ENCODE results near the gene MAVS. TPM values are rescaled to one million over a fixed set of nuclear protein-coding genes. Genes with fewer than 3 reads are reported as not detected.

Gene MAVS
- total and polyA plus RNA-seq, 2 donors (not counting 3 experiments of a cell fraction or from before 2014, with no cell fraction given): 18.8 to 40.7 TPM

DNA sequence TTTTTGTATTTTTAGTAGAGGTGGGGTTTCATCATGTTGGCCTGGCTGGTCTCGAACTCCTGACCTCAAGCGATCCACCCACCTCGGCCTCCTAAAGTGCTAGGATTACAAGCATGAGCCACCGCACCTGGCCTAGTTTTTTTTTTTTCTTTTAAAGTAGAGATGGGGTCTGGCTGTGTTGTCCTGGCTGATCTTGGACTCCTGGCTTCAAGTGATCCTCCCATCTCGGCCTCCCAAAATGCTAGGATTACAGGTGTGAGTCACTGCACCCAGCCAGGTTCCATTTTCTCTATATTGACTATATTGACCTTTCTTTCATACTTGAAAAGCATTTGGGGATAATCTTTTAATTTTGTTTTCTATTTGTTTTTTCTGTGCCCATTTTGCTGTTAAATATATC lies 55.8 kb downstream of the MAVS start:
- Histone ChIP-seq H3K27ac (ENCODE audit: insufficient read depth, low read depth, low read length) (no peak overlapping the region), H3K4me3 (replicated peaks in 1 of 3; ENCODE audit: insufficient read depth in 1 of 3, low read depth in 1 of 3, low read length in 3 of 3) (no peak overlapping the region), H3K27me3 (ENCODE audit: control insufficient read depth in 2 of 2, insufficient read depth in 2 of 2, low read length in 2 of 2) (no peaks in the 10 kb centered on the region), H2AFZ (ENCODE audit: low read depth, low read length) (no peak overlapping the region), H3K36me3 (ENCODE audit: control insufficient read depth in 2 of 2, extremely low read depth in 1 of 2, insufficient read depth in 2 of 2, low read length in 2 of 2) (no peaks in the 10 kb centered on the region), H3K4me1 (ENCODE audit: control insufficient read depth, extremely low read depth, insufficient read depth, low read length) (peaks cover 21% of the 10 kb centered on the region), H3K4me2 (ENCODE audit: insufficient read depth, low read length) (no peak overlapping the region), H4K20me1 (replicated peaks; ENCODE audit: control insufficient read depth, extremely low read depth, insufficient read depth, low read length) (peaks cover 19% of the 10 kb centered on the region), H3K9ac (replicated peaks; ENCODE audit: extremely low read depth, insufficient read depth, low read length) (no peak overlapping the region), H3K9me1 (replicated peaks; ENCODE audit: control insufficient read depth, extremely low read depth, insufficient read depth, low read length) (peaks cover 2% of the 10 kb centered on the region), H3K9me3 (replicated peaks; ENCODE audit: control insufficient read depth, insufficient read depth, low read length) (no peaks in the 10 kb centered on the region), H3K79me2 (ENCODE audit: control insufficient read depth, insufficient read depth, low read length) (peaks cover 99% of the 10 kb centered on the region)
- dilution Hi-C loops (cut with MboI; ENCODE audit: extremely low pct_ligation_motif_present, low sequenced_read_pairs) (no loop called here), intact Hi-C loops (cut with micrococcal nuclease) (no loop called here)
- ChIA-PET POLR2A (no interaction called here), CTCF (interaction anchor here (1.0 to 1.1 kb wide), 2 partner anchors 11 to 33 kb away, joined by 3 read pairs; no protein-coding TSS in a partner anchor)
- no TSS peak for BruUV-seq (replicated peaks)
- FAIRE-seq: no peak
- no peak for DNase-seq (ENCODE audit: low read depth, low spot score)
- TF ChIP-seq POLR2A (IDR thresholded peaks at IDR 0.05; ENCODE audit: low read depth, low read length): no peak
- TF ChIP-seq JUN (IDR thresholded peaks at IDR 0.05; ENCODE audit: borderline replicate concordance, insufficient read depth, insufficient read length, low read depth): no peak
- no peak for TF ChIP-seq EZH2 (IDR thresholded peaks at IDR 0.05; ENCODE audit: borderline replicate concordance, low read depth, low read length, severe bottlenecking)
- TF ChIP-seq GATA2 (IDR thresholded peaks at IDR 0.05; ENCODE audit: insufficient read depth, insufficient read length, low read depth, low read length): no peak
- TF ChIP-seq, protein P1, sequence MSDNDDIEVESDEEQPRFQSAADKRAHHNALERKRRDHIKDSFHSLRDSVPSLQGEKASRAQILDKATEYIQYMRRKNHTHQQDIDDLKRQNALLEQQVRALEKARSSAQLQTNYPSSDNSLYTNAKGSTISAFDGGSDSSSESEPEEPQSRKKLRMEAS (IDR thresholded peaks at IDR 0.05; ENCODE audit: insufficient read depth, insufficient read length): no peak
- TF ChIP-seq, protein P2, sequence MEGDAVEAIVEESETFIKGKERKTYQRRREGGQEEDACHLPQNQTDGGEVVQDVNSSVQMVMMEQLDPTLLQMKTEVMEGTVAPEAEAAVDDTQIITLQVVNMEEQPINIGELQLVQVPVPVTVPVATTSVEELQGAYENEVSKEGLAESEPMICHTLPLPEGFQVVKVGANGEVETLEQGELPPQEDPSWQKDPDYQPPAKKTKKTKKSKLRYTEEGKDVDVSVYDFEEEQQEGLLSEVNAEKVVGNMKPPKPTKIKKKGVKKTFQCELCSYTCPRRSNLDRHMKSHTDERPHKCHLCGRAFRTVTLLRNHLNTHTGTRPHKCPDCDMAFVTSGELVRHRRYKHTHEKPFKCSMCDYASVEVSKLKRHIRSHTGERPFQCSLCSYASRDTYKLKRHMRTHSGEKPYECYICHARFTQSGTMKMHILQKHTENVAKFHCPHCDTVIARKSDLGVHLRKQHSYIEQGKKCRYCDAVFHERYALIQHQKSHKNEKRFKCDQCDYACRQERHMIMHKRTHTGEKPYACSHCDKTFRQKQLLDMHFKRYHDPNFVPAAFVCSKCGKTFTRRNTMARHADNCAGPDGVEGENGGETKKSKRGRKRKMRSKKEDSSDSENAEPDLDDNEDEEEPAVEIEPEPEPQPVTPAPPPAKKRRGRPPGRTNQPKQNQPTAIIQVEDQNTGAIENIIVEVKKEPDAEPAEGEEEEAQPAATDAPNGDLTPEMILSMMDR (IDR thresholded peaks at IDR 0.05; ENCODE audit: extremely low read depth in 1 of 2, insufficient read depth in 1 of 2, low read depth in 1 of 2, low read length in 2 of 2): no peak
- no peak for TF ChIP-seq MYC (IDR thresholded peaks at IDR 0.05; ENCODE audit: low read depth, low read length)
- no peak for TF ChIP-seq FOS (IDR thresholded peaks at IDR 0.05; ENCODE audit: borderline replicate concordance, insufficient read depth, low read length)
- TF ChIP-seq POLR2AphosphoS5 (IDR thresholded peaks at IDR 0.05; ENCODE audit: insufficient read depth, low read depth, low read length): no peak
